GM21529 (cell line): ENCODE measurements around the gene OR14J1.
"Not testable (repeated sequence)": the region's sequence is repeated elsewhere in the genome, so short reads cannot be mapped to it uniquely, and the experiment has no call there.

Experiments
- ATAC-seq: cut with Tn5 transposase; IDR thresholded peaks from one replicate; pipeline ENCODE4 v1.9.1; 2021; ENCODE audit not compliant: unreplicated experiment

The OR14J1 gene, protein sequence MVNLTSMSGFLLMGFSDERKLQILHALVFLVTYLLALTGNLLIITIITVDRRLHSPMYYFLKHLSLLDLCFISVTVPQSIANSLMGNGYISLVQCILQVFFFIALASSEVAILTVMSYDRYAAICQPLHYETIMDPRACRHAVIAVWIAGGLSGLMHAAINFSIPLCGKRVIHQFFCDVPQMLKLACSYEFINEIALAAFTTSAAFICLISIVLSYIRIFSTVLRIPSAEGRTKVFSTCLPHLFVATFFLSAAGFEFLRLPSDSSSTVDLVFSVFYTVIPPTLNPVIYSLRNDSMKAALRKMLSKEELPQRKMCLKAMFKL

DNA sequence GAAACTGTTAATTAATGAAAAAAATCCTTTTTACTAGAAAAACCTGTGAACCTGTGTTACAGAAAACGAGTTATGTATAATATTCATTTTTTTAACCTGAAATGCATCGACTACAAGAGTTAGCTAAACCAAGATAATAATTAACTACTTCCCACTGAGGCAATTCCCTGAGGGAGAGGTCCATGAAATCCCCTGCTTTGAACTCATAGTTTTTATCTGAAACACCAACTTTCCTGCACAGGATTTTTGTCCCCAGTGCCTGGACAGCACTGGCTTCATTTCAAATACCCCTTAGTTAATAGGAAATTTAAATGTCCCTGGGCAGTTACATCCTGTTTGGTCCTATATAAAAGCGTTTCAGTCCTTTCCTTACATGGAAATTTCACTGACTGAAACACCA is at the start of gene OR14J1:
Gene OR14J1 (plus strand): TSS at position 386 of the 400 bp plus-strand sequence. CDS start 4,989 bp downstream, outside the sequence.
- no peak for ATAC-seq

DNA sequence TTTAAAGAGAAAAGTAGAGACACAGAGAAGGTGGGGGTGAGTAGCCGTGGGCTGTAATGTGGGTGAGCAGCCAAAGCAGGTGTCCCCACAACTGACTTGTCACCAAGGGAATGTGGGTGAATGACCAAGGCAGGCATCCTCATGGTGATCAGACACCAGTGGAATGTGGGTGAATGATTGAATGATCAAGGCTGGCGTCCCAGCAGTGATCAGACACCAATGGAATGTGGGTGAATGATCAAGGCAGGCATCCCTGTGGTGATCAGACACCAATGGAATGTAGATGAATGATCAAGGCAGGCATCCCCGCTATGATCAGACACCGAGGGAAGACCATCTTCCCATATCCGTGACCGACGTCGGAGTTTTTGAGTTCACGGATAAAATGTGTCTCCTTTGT is 49.8 kb upstream of the OR14J1 start:
- ATAC-seq = no peak

DNA sequence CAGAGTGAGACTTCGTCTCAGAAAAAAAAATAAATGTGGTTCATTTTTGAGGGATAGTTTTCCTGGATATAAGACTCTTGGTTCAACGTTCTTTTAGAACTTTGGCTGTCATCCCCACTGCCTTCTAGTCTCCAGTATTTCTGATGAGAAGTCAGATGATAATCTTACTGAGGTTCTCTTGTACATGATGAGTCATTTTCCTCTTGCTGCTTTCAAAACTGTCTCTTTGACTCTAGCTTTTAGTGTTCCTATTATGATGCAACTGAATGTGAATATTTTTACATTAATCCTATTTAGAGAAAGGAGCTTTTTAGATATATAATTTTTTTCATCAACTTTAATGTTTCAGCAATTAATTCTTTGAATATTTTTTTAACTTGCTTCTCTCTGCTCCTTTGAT is 46.0 kb upstream of the OR14J1 start:
- ATAC-seq = no peak

DNA sequence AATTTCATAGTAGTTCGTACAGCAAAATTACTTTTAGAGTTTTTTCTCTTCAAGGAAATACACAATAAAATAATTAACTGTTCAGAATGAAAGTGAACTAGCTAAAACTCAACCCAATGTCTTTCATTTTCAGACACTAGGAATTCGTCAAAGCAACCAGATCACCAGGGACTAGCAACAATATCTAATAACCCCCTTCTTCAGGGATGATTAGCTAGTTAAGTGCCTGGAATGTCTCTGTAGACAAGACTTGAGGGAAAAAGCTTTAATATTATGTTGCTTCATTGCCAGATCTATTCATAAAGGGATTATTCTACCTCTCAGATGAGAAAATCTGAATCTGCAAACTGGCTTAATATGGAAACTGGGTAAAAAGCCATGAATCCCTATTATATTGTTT is 41.8 kb upstream of the OR14J1 start:
- ATAC-seq = no peak

DNA sequence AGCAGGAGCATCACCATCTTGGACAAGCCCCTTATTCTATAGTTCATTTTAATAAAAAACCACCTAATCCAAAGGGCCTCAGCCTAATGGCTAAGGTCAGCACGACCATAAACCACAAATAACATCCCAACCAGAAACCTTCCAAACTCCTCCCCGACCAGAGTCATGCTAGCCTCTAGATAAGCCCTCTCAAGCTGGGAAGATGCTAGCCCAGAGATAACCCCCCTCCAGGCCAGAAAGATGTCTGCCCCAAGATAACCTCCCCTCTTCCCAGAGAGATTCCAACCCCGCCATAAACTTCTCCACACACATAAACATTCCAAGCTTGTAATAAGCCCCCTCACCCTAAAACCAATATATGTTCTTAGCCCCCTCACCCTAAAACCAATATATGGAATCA is 38.5 kb upstream of the OR14J1 start:
- ATAC-seq = no peak

DNA sequence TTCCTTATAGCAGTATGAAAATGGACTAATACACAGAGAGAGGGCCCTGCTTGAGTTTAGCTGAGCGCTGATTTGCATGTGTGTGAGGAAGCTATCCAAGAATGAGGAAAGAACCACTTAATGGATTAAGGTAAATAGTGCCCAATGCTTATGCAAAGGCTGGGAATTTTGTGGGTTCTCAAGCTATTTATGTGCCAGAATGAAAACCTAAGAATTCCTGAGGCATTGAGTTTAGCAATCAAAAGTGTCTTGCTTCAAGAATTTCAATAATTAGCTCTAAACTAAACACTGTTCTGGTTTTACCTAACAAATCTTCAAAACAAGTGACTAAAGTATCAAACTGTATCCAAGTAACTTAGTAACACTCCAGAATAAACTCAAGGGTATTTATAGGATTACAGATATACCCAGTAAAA is 7.0 kb upstream of the OR14J1 start:
- no peak for ATAC-seq

DNA sequence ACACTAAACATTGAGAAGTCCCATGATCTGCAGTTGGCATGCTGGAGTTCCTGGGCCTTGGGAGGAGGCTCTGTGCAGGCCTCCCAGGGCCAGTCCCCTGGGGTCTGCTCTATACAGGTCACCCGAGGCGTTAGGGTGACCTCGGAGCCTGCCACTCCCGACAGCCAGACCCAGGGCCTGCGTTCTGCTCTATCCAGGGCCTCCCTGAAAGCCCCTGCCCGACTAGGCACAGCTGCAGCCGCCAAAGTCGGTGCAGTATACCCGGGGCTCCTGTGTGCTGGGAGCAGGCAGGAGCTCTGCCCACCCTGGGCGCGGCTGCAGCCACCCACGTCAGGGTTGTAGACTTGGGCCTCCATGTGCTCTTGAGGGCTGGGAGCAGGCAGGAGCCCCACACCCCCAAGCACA is 6.3 kb upstream of the OR14J1 start:
- ATAC-seq = no peak

DNA sequence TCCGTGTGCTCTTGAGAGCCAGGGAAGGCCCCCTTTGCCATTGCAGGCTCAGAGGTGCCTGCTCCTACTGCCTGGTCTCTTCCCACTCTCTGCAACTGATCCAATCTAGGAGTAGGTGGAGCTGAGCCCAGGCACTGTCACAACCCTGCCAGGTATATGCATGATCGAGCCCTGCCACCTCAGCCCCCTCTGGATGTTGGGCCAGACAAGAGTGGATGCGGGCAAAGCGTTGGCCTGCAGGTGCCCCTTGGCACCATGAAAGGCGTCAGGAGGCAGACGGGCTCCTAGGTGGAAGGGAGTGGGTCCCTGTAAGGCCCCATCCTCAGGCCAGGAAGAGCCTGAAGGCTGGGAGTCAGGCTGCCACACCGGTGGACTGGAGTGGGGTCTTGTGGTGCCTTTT is 5.9 kb upstream of the OR14J1 start:
- ATAC-seq = no peak

DNA sequence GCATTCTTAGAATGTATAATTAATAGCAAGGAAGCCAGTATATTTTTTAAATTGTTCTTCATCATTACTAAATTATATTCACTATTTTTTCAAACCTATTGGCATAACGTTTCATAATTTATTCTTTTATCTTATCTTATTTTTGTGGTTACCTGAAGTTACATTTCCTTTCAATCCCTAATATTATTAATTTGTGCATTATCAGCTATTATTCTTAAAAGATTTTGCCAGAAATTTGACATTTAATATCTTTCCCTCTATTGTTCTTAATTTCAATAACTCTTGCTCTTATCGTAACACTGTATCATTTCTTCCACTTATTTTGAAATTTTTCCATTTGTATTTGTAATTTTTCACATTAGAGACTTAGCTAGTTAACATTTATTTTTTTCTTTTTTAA is 18.4 kb downstream of the OR14J1 start:
- no peak for ATAC-seq

DNA sequence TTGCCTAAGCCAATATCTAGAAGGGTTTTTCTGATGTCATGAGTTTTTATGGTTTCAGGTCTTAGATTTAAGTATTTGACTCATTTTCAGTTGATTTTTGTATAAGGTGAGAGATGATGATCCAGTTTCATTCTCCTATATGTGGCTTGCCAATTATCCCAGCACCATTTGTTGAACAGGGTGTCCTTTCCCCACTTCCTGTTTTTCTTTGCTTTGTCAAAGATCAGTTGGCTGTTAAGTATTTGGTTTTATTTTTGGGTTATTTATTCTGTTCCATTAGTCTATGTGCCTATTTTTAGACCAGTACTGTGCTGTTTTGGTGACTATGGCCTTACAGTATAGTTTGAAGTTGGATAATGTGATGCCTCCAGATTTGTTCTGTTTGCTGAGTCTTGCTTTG is 21.8 kb downstream of the OR14J1 start:
- not testable (repeated sequence) for ATAC-seq

DNA sequence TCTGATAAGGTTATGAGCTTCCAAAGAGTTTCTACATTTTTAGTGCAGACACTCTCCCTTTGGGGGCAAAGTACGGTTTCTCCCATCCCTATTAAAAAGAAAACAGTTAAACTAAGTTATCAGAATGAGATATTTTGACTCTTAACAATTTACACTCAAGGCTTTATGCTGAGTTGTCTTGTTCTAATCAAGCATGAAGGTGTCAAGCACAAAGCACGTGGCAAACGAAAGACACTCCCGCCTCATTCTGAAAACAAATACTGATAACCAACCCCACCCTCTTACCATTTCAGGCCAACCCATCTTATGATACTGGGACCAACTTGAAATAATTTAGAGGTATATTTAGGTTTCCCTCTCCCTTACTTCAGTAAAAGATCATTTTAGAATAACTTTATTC is 24.3 kb downstream of the OR14J1 start:
- no peak for ATAC-seq

DNA sequence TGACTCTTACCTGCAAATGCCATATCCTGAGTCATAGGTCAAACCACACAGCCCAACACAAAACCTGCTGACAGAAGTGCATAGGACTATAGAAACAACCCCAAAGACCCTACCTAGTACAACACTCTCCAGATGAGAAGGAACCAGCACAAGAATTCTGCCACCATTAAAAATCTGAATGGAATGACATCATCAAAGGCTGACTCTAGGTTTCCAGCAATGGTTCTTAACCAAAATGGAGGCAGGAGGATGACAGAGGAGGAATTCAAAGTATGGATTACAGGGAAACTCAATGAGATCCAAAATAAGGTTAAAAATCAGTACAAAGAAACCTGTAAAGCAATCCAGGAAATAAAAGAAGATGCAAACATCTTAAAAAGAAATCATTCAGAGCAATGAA is 31.2 kb downstream of the OR14J1 start:
- no peak for ATAC-seq

DNA sequence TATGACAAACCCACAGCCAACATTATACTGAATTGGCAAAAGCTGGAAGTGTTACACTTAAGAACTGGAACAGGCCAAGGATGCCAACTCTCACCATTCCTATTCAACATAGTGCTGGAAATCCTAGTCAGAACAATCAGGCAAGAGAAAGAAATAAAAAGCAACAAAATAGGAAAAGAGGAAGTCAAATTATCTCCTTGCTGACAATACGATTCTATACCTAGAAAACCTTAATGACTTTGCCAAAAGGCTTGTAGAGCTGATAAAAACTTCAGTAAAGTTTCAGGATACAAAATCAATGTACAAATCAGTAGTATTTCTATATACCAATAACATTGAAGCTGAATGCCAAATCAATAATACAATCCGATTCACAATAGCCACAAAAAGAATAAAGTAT is 34.8 kb downstream of the OR14J1 start:
- no peak for ATAC-seq

DNA sequence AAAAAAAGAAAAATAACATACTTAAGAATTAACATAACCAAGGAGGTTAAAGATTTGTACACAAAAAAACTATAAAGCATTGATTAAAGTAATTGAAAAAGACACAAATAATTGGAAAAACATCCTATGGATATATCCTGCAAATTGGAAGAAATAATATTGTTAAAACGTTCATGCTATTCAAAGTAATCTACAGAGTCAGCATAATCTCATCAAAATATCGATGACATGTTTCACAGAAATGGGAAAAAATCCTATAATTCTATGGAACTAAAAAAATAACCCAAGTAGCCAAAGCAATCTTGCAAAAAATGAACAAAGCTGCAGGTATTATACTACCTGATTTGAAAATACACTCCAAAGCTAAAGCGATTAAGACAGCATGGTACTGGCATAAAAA is 43.9 kb downstream of the OR14J1 start:
- ATAC-seq = no peak

DNA sequence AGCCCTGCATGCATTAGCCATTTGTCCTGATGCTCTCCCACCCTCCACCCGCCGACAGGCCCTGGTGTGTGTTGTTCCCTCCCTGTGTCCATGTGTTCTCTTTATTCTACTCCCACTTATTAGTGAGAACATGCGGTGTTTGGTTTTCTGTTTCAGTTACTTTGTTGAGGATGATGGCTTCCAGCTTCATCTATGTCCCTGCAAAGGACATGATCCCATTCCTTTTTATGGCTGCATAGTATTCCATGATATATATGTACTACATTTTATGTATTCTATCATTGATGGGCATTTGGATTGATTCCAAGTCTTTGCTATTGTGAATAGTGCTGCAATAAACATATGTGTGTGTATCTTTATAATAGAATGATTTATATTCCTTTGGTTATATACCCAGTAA is 47.8 kb downstream of the OR14J1 start:
- ATAC-seq = not testable (repeated sequence)

DNA sequence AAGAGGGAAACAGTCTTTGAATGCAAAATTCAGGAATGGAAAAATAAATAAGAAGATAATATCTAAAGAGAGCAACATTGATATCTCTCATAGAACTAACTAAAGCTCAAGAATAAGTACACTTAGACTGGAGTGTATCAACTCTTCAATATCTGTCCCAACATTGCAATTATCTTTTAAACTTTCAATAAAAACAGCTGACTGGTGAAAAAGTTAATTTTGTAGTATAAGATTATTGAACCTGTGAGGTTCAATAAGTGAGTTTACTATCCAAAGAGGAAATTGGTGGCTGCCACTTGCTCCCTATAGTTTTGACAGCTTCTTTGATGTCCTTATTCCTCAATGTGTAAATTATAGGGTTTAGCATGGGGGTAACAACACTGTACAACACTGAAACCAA is 53.5 kb downstream of the OR14J1 start:
- ATAC-seq = no peak

DNA sequence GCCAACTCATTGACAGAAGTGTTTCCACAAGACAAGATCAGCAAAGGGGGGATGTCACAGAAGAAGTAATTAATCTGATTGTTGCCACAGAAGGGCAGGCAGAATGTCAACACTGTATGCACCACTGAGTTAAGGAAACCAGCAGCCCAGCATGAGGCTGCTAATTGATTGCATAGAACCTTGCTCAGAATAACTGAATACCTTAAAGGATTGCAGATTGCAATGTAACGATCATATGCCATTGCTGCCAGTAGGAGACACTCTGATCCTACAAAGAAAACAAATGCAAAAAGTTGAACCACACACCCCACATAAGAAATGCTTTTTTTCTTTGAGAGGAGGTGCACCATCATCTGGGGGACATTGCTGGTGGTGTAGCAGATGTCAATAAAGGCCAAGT is 54.1 kb downstream of the OR14J1 start:
- no peak for ATAC-seq
